Activated CD8-positive, alpha-beta memory T cell treated with anti-CD3 and anti-CD28 coated beads, Interleukin-2, amount 50 U/mL, for 4 hours (primary cell): ENCODE measurements around the gene PPID.
"Not testable (repeated sequence)": the region's sequence is repeated elsewhere in the genome, so short reads cannot be mapped to it uniquely, and the experiment has no call there.

ENCODE experiments used
- DNase-seq: peaks from one replicate; pipeline ENCODE4 v3.0.0-alpha.2; 2020

The PPID gene

DNA sequence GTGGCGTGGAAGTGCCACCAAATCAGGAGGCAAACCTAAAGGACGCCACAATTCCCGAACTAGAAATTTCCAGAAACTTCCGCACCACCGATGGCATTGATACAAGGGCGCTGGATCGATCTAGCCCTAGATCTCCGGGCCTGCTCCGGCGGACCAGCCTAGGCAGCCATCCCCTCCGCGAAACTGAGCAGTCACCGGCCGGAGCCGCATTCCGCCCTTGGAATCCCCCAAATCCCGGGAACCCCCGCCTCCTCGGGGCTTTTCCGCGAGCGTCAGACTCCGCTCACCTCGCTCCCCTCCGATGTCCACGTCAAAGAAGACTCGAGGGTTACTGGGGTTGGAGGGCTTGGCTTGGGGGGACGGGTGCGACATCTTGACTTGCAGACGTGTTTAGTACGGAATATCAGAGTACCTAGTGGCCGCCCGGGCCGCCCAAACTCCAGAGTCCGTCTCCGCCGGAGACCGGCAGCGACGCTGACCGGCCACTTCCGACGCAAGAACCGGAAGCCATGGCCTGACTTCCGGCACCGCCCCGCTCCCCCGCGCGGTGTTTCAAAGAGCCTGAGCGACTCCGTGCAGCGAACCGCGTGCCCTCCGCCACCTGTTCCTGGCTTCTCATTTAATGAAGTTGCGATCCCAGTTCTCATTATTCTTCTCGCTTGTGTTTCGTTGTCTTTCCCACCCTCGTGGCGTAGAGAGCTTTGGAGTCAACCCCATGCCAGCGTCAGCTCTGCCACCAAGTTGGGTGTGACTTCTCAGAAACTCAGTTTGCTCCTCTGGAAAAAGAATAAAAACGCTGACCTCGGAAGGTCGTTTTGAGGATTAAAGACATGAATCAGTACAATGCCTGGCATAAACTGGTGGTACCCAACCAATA lies at the start of gene PPID:
PPID (minus strand) TSS at position 480 of the 877 bp plus-strand sequence; CDS start at position 372, 108 bp downstream.
- peak; percentile 81 for DNase-seq

DNA sequence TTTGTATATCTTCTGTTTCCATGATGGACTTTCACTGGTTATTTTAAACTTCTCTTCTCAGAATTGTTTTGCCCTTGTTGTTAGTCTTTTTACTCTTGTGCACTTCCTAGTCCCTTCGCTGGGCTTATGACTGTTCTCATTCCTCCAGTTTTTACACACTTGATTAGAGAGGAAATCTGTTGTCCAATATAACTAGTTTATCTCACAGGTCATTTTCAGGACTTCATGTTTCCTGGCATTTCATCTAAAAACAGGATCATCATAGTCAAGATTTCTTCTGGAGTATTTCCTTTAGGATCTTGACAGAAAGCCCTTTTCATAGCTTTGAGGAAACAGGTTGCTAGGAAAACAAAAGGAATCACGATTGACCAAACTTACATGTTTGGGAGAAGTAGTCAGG lies 48.6 kb upstream of the PPID start:
- DNase-seq = no peak

DNA sequence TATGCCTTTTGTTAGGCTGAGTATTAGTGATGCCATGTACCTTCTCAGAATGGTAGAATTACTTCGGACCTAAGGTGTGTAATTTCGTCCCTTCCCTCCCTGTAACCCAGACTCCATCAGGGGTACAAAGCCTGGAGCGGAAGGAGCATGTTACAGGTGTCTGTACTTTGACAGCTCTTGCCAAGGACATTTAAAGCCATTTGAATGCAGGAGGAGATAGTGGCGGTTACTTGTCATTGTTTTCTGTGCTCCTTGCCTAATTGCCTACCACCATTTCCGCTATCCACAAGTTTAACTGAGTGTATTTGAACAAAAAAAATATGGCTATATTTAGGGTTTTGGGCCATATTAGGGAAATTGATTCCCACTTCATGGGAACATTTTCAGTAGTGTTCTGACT lies 47.5 kb upstream of the PPID start:
- DNase-seq = no peak

DNA sequence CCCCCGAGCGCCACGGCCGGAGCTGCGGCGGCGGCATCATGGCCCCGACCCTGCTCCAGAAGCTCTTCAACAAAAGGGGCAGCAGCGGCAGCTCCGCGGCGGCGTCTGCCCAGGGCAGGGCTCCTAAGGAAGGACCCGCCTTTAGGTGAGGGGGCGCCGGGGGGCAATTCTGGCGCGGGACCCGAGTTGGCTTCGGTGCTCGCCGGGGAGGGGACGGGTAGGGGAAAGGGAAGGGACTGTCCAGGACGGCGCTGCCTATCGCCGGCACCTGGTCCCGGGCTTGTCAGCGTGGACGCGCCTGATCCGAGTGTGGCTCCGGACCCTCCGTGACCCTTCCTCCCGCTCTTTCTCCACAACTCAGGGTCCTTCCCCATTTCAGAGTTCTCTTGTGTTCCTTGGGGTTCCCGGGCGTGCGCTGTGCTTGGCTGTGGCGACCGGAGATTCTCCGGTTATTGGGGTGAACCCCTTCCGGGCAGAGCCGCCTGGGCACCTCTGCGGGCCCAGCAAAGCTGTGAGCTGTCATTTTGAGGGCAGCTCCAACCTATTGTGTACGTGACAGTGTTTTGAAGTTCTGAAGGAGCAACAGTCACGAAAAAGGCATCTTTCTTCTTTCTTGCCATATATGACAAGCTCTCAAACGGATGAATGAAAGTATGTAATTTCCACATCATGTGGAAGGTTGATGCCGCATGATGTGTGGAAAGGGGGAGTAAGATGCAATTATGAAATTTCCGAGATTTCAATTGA lies 46.2 kb upstream of the PPID start:
- peak; percentile 39 for DNase-seq

DNA sequence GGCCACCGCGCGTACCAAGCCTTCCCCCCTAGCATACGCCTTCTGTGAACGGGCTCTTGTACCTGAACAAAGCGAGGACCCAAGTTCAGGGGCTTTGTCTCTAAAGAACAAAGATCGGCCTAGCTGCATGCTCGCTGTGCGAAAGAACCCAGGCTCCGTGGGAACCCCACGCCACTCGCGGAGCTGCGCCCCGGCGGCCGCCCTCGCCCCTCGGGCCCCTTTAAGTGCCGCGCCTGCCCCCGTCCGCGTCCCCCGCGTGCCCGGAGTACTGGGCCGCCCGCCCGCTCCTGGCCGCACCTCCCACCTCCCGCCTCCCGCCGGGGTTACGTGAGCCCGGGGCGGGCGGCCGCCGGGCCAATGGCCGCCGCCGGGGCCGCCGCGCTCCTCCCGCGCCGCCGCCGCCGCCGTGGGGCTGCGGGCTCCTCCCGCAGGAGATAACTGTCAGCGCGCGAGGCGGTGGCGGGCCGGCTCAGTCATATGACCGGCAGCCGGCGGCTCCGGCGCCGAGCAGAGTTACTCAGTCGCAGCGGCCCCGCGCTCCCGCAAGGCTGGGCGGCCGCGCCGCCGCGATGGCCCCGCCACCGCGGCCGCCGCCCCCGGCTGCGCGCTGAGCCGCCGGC lies 45.5 kb upstream of the PPID start, which contains the start of gene FNIP2:
FNIP2 (plus strand) TSS at position 472 of the 620 bp plus-strand sequence. CDS start 187 bp downstream, outside the sequence.
- DNase-seq = peak; percentile 65

- DNase-seq = no peak
Observed at GRCh38 chr4:158767451-158767850, 44.3 kb upstream of the PPID start.

GRCh38 chr4:158766434-158767044 lies 43.3 kb upstream of the PPID start:
- DNase-seq = no peak

DNA sequence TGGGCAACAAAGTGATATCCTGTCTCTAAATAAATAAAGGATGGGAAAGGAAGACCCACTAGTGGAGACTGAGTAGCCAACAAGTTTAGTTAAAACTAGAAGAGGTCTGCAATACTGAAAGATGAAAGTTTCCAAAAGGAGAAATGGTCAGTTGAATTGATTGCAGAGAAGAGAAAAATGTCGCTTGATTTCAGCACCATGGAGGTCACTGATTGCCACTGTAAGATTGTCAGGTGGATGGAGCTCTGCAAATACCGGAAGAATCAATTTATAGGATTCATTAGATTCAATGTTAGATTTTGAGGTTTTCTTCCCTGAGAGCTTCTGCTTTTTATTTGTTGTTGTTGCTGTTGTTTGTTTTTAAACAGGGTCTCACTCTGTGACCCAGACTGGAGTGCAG lies 40.3 kb upstream of the PPID start:
- DNase-seq = no peak

- DNase-seq = no peak
Observed at GRCh38 chr4:158762553-158762952, 39.4 kb upstream of the PPID start.

DNA sequence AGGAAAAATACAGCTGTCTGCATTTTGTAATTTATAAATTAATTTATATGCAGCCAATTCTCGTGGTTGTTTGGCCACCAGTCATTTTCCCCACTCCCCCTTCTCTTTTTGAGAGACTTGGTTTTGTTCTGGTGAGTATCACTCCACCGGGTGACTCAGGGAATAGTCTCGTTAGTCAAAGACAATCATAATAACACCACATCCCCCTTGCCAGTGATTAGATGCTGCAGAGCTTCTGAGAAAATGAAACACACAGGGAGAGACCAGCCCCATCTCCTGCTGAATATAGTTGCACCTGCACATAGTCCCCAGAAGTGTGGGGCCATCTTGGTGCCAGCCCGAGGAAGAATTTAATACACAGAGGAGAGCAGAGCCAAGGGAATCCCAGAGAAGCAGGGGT lies 37.7 kb upstream of the PPID start:
- DNase-seq = no peak

GRCh38 chr4:158759539-158759938 lies 36.3 kb upstream of the PPID start:
- DNase-seq = not testable (repeated sequence)

DNA sequence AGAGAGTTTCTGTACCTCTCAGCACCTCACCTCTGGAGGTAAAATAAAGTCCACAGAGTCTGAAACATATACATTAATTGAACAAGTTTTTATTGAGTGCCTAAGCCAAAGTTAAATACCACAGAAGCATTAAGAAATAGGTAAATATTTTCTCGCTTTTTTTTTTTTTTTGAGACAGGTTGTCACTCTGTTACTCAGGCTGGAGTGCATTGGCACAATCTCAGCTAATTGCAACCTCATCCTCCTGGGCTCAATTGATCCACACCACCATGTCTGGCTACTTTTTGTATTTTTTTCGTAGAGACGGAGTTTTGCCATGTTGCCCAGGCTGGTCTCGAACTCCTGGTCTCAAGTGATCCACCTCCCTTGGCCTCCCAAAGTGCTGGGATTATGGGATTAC lies 35.5 kb upstream of the PPID start:
- no peak for DNase-seq

- no peak for DNase-seq
Observed at GRCh38 chr4:158758142-158758541, 34.9 kb upstream of the PPID start.

DNA sequence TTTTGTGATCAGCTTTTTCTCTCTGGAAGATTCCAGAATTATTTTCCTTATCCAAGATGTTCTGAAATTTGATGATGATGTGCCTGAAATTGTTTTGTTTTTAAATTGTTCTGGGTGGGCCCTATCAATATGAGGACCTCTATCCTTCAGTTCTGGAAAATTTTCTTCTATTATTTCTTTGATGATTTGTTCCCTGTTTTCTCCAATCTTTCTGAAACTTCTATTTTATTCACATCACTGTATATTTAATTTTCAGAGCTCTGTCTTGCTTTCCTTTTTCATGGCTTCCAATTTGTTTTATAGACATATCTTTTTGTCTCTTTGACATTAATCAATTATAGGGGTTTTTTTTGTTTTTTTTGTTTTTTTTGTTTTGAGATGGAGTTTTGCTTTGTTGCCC lies 33.4 kb upstream of the PPID start:
- no peak for DNase-seq

DNA sequence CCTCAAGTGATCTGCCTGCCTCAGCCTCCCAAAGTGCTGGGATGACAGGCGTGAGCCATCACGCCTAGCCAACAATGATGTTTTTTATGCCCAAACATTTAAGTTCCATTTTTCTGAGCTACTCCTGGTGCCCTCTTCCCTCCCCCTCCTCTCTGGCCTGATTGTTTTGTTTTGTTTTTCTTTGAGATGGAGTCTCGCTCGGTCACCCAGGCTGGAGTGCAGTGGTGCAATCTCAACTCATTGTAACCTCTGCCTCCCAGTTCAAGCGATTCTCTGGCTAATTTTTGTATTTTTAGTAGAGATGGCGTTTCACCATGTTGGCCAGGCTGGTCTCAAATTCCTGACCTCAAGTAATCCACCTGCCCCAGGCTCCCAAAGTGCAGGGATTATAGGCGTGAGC lies 32.6 kb upstream of the PPID start:
- not testable (repeated sequence) for DNase-seq

- no peak for DNase-seq
Observed at GRCh38 chr4:158754385-158755180, 31.4 kb upstream of the PPID start.

GRCh38 chr4:158750379-158750778 lies 27.2 kb upstream of the PPID start:
- DNase-seq = no peak

GRCh38 chr4:158746537-158746936 lies 23.3 kb upstream of the PPID start:
- DNase-seq = not testable (repeated sequence)

DNA sequence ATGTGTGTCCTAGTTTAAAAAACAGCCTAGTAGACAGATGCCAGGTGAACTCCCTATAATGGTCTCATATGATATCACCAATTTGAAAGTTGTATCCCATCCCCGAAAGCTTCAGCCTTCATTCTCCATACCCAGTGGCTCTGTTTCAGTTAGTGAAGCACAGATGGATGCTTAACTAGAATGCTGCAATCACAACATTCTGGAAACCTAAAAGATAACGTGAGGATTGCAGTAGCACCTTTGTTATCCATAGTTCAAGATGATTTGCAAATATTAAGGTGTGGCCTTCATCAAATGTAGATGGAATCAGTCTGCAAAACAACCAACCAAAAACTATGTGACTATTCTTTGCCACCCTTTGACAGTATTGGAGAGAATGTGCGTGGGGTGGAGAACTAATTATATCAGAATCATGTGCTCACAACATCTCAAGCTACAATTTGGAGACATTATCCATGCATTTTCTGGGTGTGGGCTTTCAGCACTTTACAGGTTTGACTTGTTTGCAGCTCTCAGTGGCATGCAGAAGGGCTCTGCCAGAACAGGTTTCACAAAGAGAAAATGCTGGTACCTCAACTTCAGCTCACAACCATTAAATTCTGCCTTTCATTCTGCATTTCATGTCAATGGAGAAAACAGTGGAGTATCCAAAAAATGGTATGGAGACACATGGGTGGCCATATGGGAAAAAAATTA lies 18.3 kb upstream of the PPID start:
- no peak for DNase-seq

- no peak for DNase-seq
Observed at GRCh38 chr4:158739600-158739999, 16.4 kb upstream of the PPID start.

- DNase-seq = no peak
Observed at GRCh38 chr4:158738866-158739265, 15.7 kb upstream of the PPID start.
